ENCODE measurements around the gene FEZ2.

GRCh38 chr2:36526226-36526625 is 71.7 kb downstream of the FEZ2 start:
- TF ChIP-seq POLR2A (IDR thresholded peaks at IDR 0.05): no peak
- TF ChIP-seq CTCF (IDR thresholded peaks at IDR 0.05): no peak

Measured in testis (tissue), 2 donors.